Naive B cell (primary cell): ENCODE measurements around the gene NFATC2. TPM values are rescaled to one million over a fixed set of nuclear protein-coding genes. Genes with fewer than 3 reads are reported as not detected.

Experiments used
- ATAC-seq, 2 donors: fragments of 150-1000 bp; cut with Tn5 transposase; 2 replicates each; pipeline ENCODE4 v1.10.0; 2021; ENCODE audit warnings: low read depth in 2 of 2, mild to moderate bottlenecking in 2 of 2, moderate library complexity in 2 of 2
- DNase-seq: peaks from one replicate; pipeline ENCODE4 v3.0.0; 2022
- H3K27ac Mint-ChIP-seq, 6 donors: one replicate each; pipeline ENCODE4 v1.8.0; 2020 to 2022; ENCODE audit warnings: mild to moderate bottlenecking in 6 of 6, mixed read lengths in 6 of 6, moderate library complexity in 5 of 6, inconsistent platforms in 2 of 6
- H3K27me3 Mint-ChIP-seq, 3 donors: one replicate each; pipeline ENCODE4 v1.8.0; 2021 to 2022; ENCODE audit warnings: mixed read lengths in 3 of 3, mild to moderate bottlenecking in 1 of 3
- H3K36me3 Mint-ChIP-seq, 2 donors: one replicate each; pipeline ENCODE4 v1.8.0; 2020 to 2022; ENCODE audit warnings: mixed read lengths in 2 of 2, inconsistent platforms in 1 of 2, mild to moderate bottlenecking in 1 of 2
- H3K4me1 Mint-ChIP-seq, 3 donors: one replicate each; pipeline ENCODE4 v1.8.0; 2020 to 2022; ENCODE audit warnings: mixed read lengths in 3 of 3, inconsistent platforms in 1 of 3, mild to moderate bottlenecking in 1 of 3, moderate library complexity in 1 of 3
- H3K4me3 Mint-ChIP-seq, 8 donors: one replicate each; pipeline ENCODE4 v1.8.0; 2020 to 2022; ENCODE audit warnings: mild to moderate bottlenecking in 8 of 8, mixed read lengths in 8 of 8, moderate library complexity in 8 of 8, inconsistent platforms in 2 of 8
- H3K9me3 Mint-ChIP-seq, 7 donors: one replicate each; pipeline ENCODE4 v1.8.0; 2020 to 2022; ENCODE audit warnings: mixed read lengths in 7 of 7, mild to moderate bottlenecking in 5 of 7, inconsistent platforms in 2 of 7, moderate library complexity in 1 of 7
- polyA plus RNA-seq, 6 donors: library from polyadenylated mRNA; unstranded; fragments of 300-500 nt; fragmentation: Illumina TruSeq; gene quantifications; one replicate each; pipeline ENCODE4 v1.2.3, GENCODE V29; 2021; ENCODE audit warnings: low read depth in 6 of 6

NFATC2 gene
- polyA plus RNA-seq, 6 donors from 2014 or later: 4.6 to 22.9 (median 14.6) TPM

DNA sequence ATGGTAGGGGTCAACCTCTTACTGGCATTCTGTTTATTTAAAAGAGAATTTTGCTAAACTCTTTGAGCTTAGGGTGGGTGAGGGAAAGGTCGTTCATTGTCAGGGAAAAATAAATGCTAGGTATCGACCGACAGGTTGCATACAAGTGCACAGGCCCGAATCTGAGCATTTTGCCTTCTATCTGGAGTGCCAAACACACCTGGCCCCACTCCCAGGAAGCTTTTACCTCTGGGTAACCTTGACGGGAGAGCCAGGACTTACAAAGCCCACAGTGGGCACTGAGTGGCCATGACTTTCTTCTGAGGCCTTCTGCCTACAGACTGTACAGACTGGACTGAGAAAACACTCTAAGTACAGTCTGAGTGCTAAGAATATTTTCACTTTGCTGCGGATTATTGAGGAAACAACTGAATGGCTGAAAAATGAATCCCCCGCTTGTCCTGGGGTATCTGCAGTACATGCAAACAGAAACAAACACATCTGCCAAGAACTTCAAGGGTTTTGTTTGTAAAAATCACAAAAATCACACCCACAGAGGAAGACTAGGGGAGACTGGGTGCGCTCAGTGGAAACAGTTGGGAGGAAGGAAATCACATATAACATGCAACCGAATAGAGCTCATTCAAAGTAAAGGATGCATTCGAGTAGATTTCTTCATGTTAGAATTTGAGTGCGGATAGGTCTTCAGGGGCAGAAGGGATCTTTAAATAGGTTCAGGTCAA lies 152.8 kb downstream of the NFATC2 start:
- Mint-ChIP-seq H3K9me3 (no peaks in the 10 kb centered on the region), H3K27me3 (no peaks in the 10 kb centered on the region), H3K4me1 (peaks cover 0 to 12% (median 8%) of the 10 kb centered on the region in 3 donors), H3K4me3 (no peak overlapping the region), H3K36me3 (peaks cover 7 to 10% of the 10 kb centered on the region in 2 donors), H3K27ac (peak overlapping the region in 2 of 6 donors; percentile 63 to 78)
- ATAC-seq: no peak
- DNase-seq: no peak

DNA sequence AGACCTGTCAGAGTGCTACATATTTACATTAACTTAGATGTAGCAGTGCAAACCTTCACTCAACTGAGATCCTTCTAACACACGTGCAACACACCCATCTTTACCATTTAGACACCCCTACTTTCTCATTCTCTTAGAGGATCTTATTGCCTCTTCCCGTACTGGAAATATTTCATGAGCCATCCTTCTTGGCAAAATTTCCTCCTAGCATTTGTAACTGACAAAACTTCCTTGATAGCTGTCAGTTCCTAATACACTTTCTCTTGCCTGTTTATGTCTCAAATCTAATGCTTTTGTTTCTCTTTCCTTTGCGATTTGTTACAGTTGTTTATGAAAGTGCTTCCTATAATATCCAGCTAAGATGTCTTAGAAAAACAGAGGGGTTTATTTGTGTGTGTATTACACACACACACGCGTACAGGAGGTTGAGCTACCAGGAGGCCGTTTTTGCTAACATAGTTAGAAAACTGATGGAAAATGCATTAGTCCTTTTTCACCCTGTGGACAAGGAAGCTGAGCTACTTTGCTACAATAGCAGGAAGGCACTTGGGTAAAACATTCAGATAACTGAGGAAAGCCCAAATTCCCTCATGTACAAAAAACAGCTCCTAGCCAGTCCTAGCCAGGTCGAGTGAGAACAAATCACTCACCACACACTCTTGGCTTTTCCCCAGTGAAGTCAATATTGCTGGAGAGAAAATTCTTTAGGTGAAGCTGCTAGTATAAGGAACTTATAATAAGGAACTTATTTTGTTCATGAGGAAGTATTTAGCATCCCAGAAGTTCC lies 153.6 kb downstream of the NFATC2 start:
- DNase-seq (no peak), ATAC-seq (no peak)
- H3K4me1 Mint-ChIP-seq: peaks cover 0 to 6% (median 4%) of the 10 kb centered on the region in 3 donors
- H3K36me3 Mint-ChIP-seq: peaks cover 0 to 10% of the 10 kb centered on the region in 2 donors
- H3K4me3 Mint-ChIP-seq: no peak overlapping the region
- H3K27ac Mint-ChIP-seq: peak overlapping the region in 1 of 6 donors; percentile 43
- no peaks in the 10 kb centered on the region for H3K9me3 Mint-ChIP-seq
- no peaks in the 10 kb centered on the region for H3K27me3 Mint-ChIP-seq

DNA sequence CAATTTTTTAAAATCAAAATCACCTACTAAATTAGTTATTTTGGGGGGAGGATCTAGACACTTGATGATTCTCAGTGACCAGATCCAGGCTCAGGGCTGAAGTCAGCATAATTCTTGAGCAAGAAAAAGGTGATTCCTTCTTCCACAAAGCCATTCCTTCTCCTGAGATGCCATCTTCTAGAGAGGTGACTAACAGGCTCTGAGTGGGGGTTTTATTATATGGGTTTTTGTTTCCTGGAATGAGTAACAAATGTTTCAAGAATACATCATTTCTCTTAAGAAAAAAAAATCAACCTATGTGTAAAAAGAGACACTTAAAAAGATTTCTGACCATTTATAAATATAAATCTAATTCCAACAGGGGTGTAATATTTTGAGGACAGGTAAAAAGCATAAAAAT lies 154.3 kb downstream of the NFATC2 start:
- Mint-ChIP-seq H3K9me3 (no peaks in the 10 kb centered on the region), H3K27me3 (no peaks in the 10 kb centered on the region), H3K27ac (peak overlapping the region in 1 of 6 donors; percentile 8), H3K4me3 (no peak overlapping the region), H3K4me1 (peaks cover 0 to 6% (median 4%) of the 10 kb centered on the region in 3 donors), H3K36me3 (peaks cover 0 to 10% of the 10 kb centered on the region in 2 donors)
- DNase-seq: no peak
- no peak for ATAC-seq

DNA sequence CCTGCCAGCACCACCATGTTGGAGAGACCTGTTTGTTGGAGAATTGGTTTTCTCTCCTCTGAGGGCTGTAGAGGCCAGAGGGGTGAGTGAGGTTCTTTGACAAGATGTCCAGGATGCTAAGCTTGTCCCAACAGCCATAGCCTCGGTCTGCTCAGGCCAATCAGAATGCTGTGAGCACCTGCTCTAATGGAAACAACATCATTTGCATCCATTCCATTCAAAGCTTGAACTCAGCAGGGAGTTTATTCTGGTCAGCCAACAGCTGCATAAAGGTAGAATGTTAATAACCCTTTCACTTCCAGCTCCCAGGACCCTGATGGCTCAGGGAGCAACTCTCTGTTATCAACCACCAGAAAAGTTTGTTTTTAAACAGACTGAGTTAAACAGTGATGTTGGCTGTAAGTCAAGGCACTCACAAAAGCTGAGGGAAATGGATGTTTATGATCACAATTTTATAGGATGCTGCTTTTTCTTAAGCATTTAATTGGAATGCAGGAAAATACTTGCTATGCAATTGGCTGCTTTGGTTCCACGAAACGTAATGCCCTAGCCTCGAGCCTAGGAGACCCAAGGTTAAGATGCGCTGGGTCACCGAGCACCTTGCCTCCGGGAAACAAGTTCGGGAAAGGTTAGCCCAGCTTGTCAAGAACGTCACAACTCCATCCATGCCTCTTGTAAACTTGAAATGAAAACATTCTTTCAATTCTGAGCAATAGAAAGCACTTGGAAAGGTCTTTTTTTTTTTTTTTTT lies 155.2 kb downstream of the NFATC2 start:
- no peak for DNase-seq
- H3K9me3 Mint-ChIP-seq: no peaks in the 10 kb centered on the region
- ATAC-seq: no peak
- no peaks in the 10 kb centered on the region for H3K27me3 Mint-ChIP-seq
- peaks cover 0 to 2% of the 10 kb centered on the region in 2 donors for H3K36me3 Mint-ChIP-seq
- H3K4me1 Mint-ChIP-seq: peaks cover 2 to 7% (median 6%) of the 10 kb centered on the region in 3 donors
- no peak overlapping the region for H3K27ac Mint-ChIP-seq
- H3K4me3 Mint-ChIP-seq: no peak overlapping the region

DNA sequence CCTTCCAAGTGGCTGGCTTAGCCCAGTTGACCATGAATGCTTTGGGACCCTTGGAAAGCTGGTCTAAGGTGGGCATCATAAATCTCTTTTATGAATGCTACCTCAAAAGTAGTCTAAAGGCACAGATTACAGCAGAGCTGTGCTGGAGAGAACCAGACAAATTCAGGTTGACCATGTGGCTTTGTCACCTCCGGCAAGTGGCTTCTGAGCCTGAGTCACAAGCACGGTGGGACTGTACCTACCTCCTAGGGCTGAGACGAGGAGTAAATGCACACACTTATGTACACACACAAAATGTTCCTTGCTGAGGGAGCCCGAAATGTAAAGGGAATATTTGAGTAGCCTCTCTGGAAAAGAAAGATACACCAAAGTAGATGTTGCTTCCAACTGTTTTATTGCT lies 155.9 kb downstream of the NFATC2 start:
- no peak overlapping the region for H3K27ac Mint-ChIP-seq
- H3K4me3 Mint-ChIP-seq: no peak overlapping the region
- ATAC-seq (no peak), DNase-seq (no peak)
- H3K4me1 Mint-ChIP-seq: peaks cover 6 to 9% (median 8%) of the 10 kb centered on the region in 3 donors
- H3K36me3 Mint-ChIP-seq: no peaks in the 10 kb centered on the region
- no peaks in the 10 kb centered on the region for H3K9me3 Mint-ChIP-seq
- H3K27me3 Mint-ChIP-seq: no peaks in the 10 kb centered on the region

DNA sequence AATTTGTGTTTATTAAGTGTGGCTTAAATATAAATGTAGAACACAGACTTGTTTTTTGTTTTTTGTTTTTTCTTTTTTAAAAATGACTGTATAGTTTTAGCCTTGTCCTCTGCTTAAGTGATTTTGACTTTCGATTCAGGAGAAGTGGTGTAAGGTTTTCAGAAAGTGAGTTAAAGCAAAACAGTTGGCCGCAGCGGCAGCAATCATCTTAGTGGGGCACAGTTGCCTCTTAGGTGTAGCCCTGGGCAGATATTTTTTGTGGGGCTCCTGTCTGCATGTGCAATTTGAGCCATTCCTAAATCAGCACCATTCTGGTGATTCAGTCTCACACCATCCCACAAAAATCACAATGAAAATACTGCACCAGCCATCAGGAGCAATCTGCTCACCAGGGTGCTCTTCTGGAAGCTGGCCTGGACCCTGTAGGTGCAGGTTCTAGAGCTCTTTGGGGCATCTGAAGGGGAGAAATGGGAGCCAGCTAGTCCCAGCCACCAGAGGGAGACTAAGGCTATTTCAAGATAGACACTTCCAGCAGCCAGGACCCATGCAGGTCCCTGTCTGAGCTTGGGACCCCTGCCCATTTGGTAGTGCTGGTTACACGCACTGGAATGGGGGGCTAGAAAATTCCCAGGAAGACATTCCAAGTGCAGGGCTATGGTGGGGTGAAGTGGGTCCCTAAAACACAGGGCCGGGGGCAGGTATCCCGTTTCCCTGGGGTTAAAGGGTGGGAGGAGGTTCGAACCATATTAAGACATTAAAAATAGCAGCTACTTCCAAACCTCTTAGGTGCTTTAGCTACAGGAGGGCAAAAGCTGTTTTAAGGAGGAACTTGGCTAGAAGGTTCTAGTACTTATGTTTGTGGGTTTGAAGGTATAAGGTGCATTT lies 156.6 kb downstream of the NFATC2 start:
- DNase-seq (no peak), ATAC-seq (peak; percentile 49)
- Mint-ChIP-seq H3K27ac (peak overlapping the region in 5 of 6 donors; percentile 34 to 89 (median 76)), H3K9me3 (peaks cover 0 to 2% (median 0%) of the 10 kb centered on the region in 7 donors), H3K27me3 (no peaks in the 10 kb centered on the region), H3K4me3 (no peak overlapping the region), H3K36me3 (peaks cover 3 to 4% of the 10 kb centered on the region in 2 donors), H3K4me1 (peaks cover 10 to 13% (median 12%) of the 10 kb centered on the region in 3 donors)

DNA sequence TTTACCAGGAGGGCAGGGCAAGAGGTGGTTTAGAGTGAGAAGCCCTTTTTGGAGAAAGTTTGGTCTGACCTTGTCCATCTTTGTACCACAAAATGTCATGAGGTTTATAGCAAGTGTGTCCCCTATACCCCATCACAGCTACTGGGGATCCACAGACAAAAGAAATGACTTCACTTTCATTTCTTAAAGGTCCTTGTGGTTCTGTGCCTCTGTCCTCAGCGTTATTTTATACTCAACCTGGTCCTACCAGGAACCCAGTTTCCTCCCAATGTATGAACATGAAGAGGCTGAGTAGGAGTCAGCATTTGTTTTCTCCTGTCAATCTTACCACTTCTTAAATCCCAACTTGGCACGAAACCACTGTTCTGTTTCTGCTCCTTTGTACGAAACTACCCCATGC lies 157.6 kb downstream of the NFATC2 start:
- Mint-ChIP-seq H3K4me3 (no peak overlapping the region), H3K9me3 (peaks cover 0 to 11% (median 5%) of the 10 kb centered on the region in 7 donors), H3K36me3 (peaks cover 6 to 13% of the 10 kb centered on the region in 2 donors), H3K27ac (peak overlapping the region in 2 of 6 donors; percentile 34 to 46), H3K4me1 (peaks cover 20 to 22% (median 22%) of the 10 kb centered on the region in 3 donors), H3K27me3 (no peaks in the 10 kb centered on the region)
- ATAC-seq (no peak), DNase-seq (no peak)

DNA sequence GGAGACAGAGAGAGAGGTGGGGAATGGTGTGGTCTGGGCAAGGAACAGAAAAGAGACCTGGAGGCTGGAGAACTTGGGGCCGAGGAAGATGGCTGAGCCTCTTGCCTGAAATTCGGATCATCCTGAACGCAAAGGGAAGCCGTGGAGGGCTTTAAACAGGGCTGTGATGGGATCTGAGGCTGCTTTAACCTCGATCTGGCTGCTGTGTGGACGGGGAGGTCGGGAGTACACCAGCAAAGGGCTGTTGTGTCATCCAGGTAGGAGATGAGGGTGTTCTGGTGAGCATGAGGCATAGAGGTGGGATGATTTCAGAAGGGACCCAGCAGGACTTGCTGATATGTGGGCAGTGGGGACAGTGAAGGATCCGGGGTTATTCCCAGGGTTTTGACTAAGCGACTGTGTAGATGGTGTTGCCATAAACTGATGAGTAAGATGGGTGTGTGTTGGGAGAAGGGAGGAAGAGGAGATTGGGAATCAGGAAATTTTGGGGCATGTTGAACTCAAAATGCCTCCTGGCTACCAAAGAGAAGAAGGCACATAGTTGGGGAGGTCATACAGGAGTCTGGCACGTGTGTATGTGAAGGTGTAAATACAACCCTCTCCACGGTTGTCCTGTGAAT lies 158.5 kb downstream of the NFATC2 start:
- Mint-ChIP-seq H3K27ac (peak overlapping the region in 5 of 6 donors; percentile 11 to 92 (median 45)), H3K36me3 (peaks cover 6 to 17% of the 10 kb centered on the region in 2 donors), H3K4me1 (peaks cover 22 to 27% (median 25%) of the 10 kb centered on the region in 3 donors), H3K4me3 (no peak overlapping the region), H3K27me3 (no peaks in the 10 kb centered on the region), H3K9me3 (peaks cover 0 to 11% (median 5%) of the 10 kb centered on the region in 7 donors)
- no peak for DNase-seq
- no peak for ATAC-seq

DNA sequence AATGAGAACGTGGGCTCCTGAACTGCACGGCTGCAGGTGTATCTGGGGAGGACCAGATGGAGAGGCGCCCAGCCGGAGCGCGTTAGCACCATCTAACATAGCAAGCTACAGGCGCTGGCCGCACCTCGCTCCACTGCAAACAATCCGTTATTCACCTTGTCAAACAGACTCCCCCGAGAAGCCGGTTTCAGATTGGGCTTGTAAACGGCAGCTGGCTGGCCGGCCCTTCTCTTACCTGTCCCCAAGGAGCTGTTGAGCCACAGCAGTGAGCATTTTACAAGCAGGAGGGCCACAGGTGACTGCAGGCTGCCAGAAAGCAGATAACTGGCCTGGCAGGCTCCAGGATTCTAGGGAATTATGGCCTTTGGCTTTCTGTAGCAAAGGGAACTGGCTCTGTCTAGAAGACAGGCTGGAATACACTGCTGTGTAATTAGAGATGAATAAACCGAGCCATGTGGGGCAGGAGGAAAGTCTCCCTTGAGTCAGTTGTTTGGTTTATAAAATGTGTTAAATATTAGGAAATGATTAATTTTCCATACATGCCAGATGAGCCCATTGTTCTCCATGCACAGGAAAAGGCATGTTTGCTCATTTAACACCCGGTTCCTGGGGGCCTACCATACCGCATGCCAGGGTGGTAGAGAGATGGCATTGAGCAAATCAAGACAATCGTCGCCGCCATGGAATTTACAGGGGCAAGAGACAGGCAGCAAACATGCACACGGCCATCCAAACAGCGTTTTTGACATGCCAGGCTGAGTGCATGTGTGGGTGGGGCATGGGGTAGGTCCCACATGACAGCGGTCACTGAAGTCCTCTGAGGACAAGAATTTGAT lies 159.3 kb downstream of the NFATC2 start:
- ATAC-seq (no peak), DNase-seq (no peak)
- peaks cover 0 to 11% (median 5%) of the 10 kb centered on the region in 7 donors for H3K9me3 Mint-ChIP-seq
- H3K4me1 Mint-ChIP-seq: peaks cover 24 to 30% (median 25%) of the 10 kb centered on the region in 3 donors
- H3K4me3 Mint-ChIP-seq: no peak overlapping the region
- H3K27me3 Mint-ChIP-seq: no peaks in the 10 kb centered on the region
- peak overlapping the region in 4 of 6 donors; percentile 27 to 92 (median 33) for H3K27ac Mint-ChIP-seq
- H3K36me3 Mint-ChIP-seq: peaks cover 6 to 20% of the 10 kb centered on the region in 2 donors

DNA sequence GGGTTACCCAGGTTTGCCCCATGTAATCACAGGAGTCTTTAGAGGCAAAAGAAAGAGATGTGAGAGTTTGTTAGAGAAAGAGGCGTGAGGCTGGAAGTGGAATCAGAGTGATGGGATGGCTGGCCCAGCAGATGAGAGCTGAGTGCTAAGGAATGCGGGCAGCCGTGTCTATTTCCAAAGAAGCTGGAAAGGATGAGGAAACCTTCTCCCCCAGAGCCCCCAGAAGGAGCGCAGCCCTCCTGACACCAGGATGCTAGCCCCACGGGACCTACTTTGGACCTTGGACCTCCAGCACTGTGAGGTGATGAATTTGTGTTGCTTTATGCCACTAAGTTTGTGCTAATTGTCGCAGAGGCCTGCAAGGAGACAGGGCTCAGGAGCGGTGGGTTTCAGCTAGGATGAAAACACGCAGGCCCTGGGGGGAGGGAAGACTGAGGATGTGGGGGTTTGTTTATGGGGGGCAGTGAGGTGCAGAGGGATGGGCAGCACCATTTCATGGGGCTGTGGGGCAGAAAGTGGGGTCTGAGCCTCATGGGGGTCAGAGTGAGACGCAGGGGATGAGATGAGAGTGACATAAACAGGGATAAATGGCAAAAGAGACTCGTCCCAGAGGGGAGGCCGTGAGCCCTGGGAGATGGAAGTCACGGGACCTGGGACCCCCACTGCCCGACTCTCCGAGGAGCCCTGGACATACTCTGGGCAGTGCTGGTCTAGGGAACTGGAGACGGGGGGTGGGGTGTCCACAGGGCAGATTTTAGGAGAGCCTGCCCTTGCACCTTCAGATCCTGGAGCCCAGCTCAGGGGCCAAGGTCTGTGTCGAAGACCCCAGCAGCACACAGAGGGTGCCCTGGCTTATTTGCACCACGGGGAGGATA lies 160.2 kb downstream of the NFATC2 start:
- DNase-seq (no peak), ATAC-seq (no peak)
- Mint-ChIP-seq H3K36me3 (peaks cover 6 to 26% of the 10 kb centered on the region in 2 donors), H3K27me3 (no peaks in the 10 kb centered on the region), H3K4me3 (no peak overlapping the region), H3K27ac (peak overlapping the region in 5 of 6 donors; percentile 1 to 87 (median 27)), H3K4me1 (peaks cover 25 to 34% (median 27%) of the 10 kb centered on the region in 3 donors), H3K9me3 (peaks cover 0 to 11% (median 5%) of the 10 kb centered on the region in 7 donors)

DNA sequence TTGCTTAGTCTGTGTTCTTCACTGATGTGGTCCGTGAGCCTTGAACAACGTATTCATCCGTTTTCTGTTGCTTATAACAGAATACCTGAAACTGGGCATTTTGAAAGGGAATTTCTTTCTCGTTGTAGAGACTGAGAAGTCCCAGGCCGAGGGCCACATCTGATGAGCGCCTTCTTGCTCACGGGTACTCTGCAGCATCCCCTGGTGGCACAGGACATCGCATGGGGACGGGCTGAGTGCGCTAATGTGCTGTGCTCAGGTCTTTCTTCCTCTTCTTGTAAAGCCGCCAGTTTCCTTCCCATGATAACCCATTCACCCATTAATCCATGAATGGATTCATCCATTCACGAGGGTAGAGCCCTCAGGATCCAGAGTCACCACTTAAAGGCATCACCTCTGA lies 161.0 kb downstream of the NFATC2 start:
- H3K9me3 Mint-ChIP-seq: peaks cover 0 to 11% (median 5%) of the 10 kb centered on the region in 7 donors
- peak overlapping the region in 3 of 6 donors; percentile 1 to 50 (median 42) for H3K27ac Mint-ChIP-seq
- peak overlapping the region in 1 of 8 donors; percentile 9 for H3K4me3 Mint-ChIP-seq
- no peak for ATAC-seq
- H3K36me3 Mint-ChIP-seq: peaks cover 6 to 26% of the 10 kb centered on the region in 2 donors
- DNase-seq: no peak
- peaks cover 25 to 34% (median 27%) of the 10 kb centered on the region in 3 donors for H3K4me1 Mint-ChIP-seq
- H3K27me3 Mint-ChIP-seq: no peaks in the 10 kb centered on the region
